Glutamatergic neuron (in vitro differentiated cells): ENCODE measurements around the gene RNF208. TPM values are rescaled to one million over a fixed set of nuclear protein-coding genes. Genes with fewer than 3 reads are reported as not detected.

Source experiments
- DNase-seq: peaks from one replicate; pipeline ENCODE4 v3.0.0; 2022
- H3K27ac Mint-ChIP-seq: one replicate; pipeline ENCODE4 v1.8.0; 2020; ENCODE audit warnings: mild to moderate bottlenecking, mixed read lengths, inconsistent platforms; ENCODE audit not compliant: unreplicated experiment
- H3K27me3 Mint-ChIP-seq: one replicate; pipeline ENCODE4 v1.8.0; 2020; ENCODE audit warnings: mild to moderate bottlenecking, moderate library complexity, mixed read lengths, inconsistent platforms; ENCODE audit not compliant: unreplicated experiment
- H3K36me3 Mint-ChIP-seq: one replicate; pipeline ENCODE4 v1.8.0; 2020; ENCODE audit warnings: mild to moderate bottlenecking, mixed read lengths, inconsistent platforms; ENCODE audit not compliant: unreplicated experiment
- H3K4me1 Mint-ChIP-seq: one replicate; pipeline ENCODE4 v1.8.0; 2020; ENCODE audit warnings: mild to moderate bottlenecking, low read depth, mixed read lengths, inconsistent platforms; ENCODE audit not compliant: unreplicated experiment
- H3K4me3 Mint-ChIP-seq: one replicate; pipeline ENCODE4 v1.8.0; 2020; ENCODE audit warnings: mild to moderate bottlenecking, mixed read lengths, inconsistent platforms; ENCODE audit not compliant: unreplicated experiment
- H3K9me3 Mint-ChIP-seq: one replicate; pipeline ENCODE4 v1.8.0; 2020; ENCODE audit warnings: mild to moderate bottlenecking, moderate library complexity, mixed read lengths, inconsistent platforms; ENCODE audit not compliant: unreplicated experiment
- CTCF ChIP-seq: fragments of 200-600 bp; sonication (generic); IDR thresholded peaks from one replicate; pipeline ENCODE4 v1.5.0; 2021; ENCODE audit not compliant: partially characterized antibody, unreplicated experiment
- total RNA-seq: library from RNA; stranded (reverse); fragmentation: NEBNext Ultra II Directional; extraction: Animal tissue kit (Norgen Biotek cat#: 25700); gene quantifications from one replicate; pipeline ENCODE4 v1.2.1, GENCODE V29; 2021; ENCODE audit not compliant: unreplicated experiment

RNF208 gene
- total RNA-seq, 1 donor from 2014 or later: 24.8 TPM

GRCh38 chr9:137200311-137201204, 21.5 kb downstream of the RNF208 start, which contains the start of gene TPRN:
TSS of gene TPRN (minus strand) at chr9:137200741. CDS start at chr9:137200711, 30 bp downstream.
- Mint-ChIP-seq H3K27ac (peak within 1 kb of the TSS; percentile 82), H3K4me3 (peak within 1 kb of the TSS; percentile 86), H3K27me3 (peaks cover 5% of the 10 kb centered on the region), H3K36me3 (no peaks in the 10 kb centered on the region), H3K4me1 (peaks cover 7% of the 10 kb centered on the region), H3K9me3 (peaks cover 4% of the 10 kb centered on the region)
- DNase-seq: peak; percentile 99
- TF ChIP-seq CTCF: no peak

- DNase-seq: peak; percentile 39
- peaks cover 5% of the 10 kb centered on the region for H3K27me3 Mint-ChIP-seq
- H3K4me3 Mint-ChIP-seq: peak overlapping the region; percentile 81
- no peak for TF ChIP-seq CTCF
- no peaks in the 10 kb centered on the region for H3K36me3 Mint-ChIP-seq
- peaks cover 7% of the 10 kb centered on the region for H3K4me1 Mint-ChIP-seq
- peaks cover 3% of the 10 kb centered on the region for H3K9me3 Mint-ChIP-seq
- H3K27ac Mint-ChIP-seq: no peak overlapping the region
Measured at GRCh38 chr9:137199411-137200121, 22.5 kb downstream of the RNF208 start.

GRCh38 chr9:137198902-137199283, 23.1 kb downstream of the RNF208 start:
- no peak for DNase-seq
- no peak overlapping the region for H3K4me3 Mint-ChIP-seq
- H3K4me1 Mint-ChIP-seq: peaks cover 4% of the 10 kb centered on the region
- no peaks in the 10 kb centered on the region for H3K36me3 Mint-ChIP-seq
- no peak for TF ChIP-seq CTCF
- H3K27ac Mint-ChIP-seq: no peak overlapping the region
- peaks cover 3% of the 10 kb centered on the region for H3K9me3 Mint-ChIP-seq
- peaks cover 5% of the 10 kb centered on the region for H3K27me3 Mint-ChIP-seq

GRCh38 chr9:137198051-137198901, 23.8 kb downstream of the RNF208 start:
- Mint-ChIP-seq H3K4me3 (no peak overlapping the region), H3K9me3 (peaks cover 3% of the 10 kb centered on the region), H3K4me1 (peaks cover 4% of the 10 kb centered on the region), H3K36me3 (no peaks in the 10 kb centered on the region), H3K27ac (no peak overlapping the region), H3K27me3 (peaks cover 5% of the 10 kb centered on the region)
- TF ChIP-seq CTCF: no peak
- DNase-seq: no peak
